Activated T-cell treated with anti-CD3 and anti-CD28 coated beads, Interleukin-2, amount 50 U/mL, for 72 hours (primary cell): ENCODE measurements around the gene LRRTM1. TPM values are rescaled to one million over a fixed set of nuclear protein-coding genes. Genes with fewer than 3 reads are reported as not detected.

Experiments
- ATAC-seq, 2 donors: fragments of 150-1000 bp; cut with Tn5 transposase; replicated peaks in 1 of 2; 2 replicates each; pipeline ENCODE4 v1.10.0; 2021; ENCODE audit warnings: moderate library complexity in 2 of 2, mild to moderate bottlenecking in 1 of 2
- DNase-seq, 2 donors: peaks; one replicate each; pipeline ENCODE4 v3.0.0; 2021 to 2022; ENCODE audit warnings: mixed read lengths in 1 of 2
- H3K27ac Mint-ChIP-seq: one replicate; pipeline ENCODE4 v1.8.0; 2022; ENCODE audit warnings: mild to moderate bottlenecking, moderate library complexity, mixed read lengths
- H3K27me3 Mint-ChIP-seq: one replicate; pipeline ENCODE4 v1.8.0; 2022; ENCODE audit warnings: low read depth, mixed read lengths
- H3K36me3 Mint-ChIP-seq, 2 donors: one replicate each; pipeline ENCODE4 v1.8.0; 2022; ENCODE audit warnings: mixed read lengths in 2 of 2, mild to moderate bottlenecking in 1 of 2; ENCODE audit not compliant: insufficient read depth in 2 of 2
- H3K4me1 Mint-ChIP-seq: one replicate; pipeline ENCODE4 v1.8.0; 2022; ENCODE audit warnings: low read depth, mixed read lengths
- H3K4me3 Mint-ChIP-seq, 2 donors: one replicate each; pipeline ENCODE4 v1.8.0; 2022; ENCODE audit warnings: mild to moderate bottlenecking in 2 of 2, mixed read lengths in 2 of 2, moderate library complexity in 2 of 2
- H3K9me3 Mint-ChIP-seq, 2 donors: one replicate each; pipeline ENCODE4 v1.8.0; 2022; ENCODE audit warnings: mixed read lengths in 2 of 2
- total RNA-seq, 2 donors: library from RNA; stranded (reverse); gene quantifications; one replicate each; pipeline ENCODE4 v1.2.3, GENCODE V29; 2022

The LRRTM1 gene
- total RNA-seq, 2 donors from 2014 or later = not detected

GRCh38 chr2:80252294-80252986 lies 52.1 kb downstream of the LRRTM1 start:
- DNase-seq (no peak), ATAC-seq (no peak)
- H3K4me1 Mint-ChIP-seq = no peaks in the 10 kb centered on the region
- H3K9me3 Mint-ChIP-seq = peaks cover 2 to 4% of the 10 kb centered on the region in 2 donors
- no peak overlapping the region for H3K4me3 Mint-ChIP-seq
- H3K27ac Mint-ChIP-seq = no peak overlapping the region
- no peaks in the 10 kb centered on the region for H3K27me3 Mint-ChIP-seq
- H3K36me3 Mint-ChIP-seq = no peaks in the 10 kb centered on the region
